ENCODE measurements around the gene GDA. TPM values are rescaled to one million over a fixed set of nuclear protein-coding genes. Genes with fewer than 3 reads are reported as not detected.

GDA gene
- total RNA-seq = 0.32 TPM
- long read RNA-seq = 0 reads

- DNase-seq (ENCODE audit: low spot score) = peak; percentile 90
These were observed at the start of gene GDA for GRCh38 chr9:72149231-72149975. GDA (plus strand) TSS chr9:72149440; CDS start chr9:72149560, 120 bp downstream.

- DNase-seq (ENCODE audit: low spot score) = no peak
These were observed 46.7 kb upstream of the GDA start for GRCh38 chr9:72102520-72102919.

GRCh38 chr9:72113056-72113455, 36.2 kb upstream of the GDA start:
- no peak for DNase-seq (ENCODE audit: low spot score)

- no peak for DNase-seq (ENCODE audit: low spot score)
These were observed 29.4 kb upstream of the GDA start for GRCh38 chr9:72119853-72120252.

- no peak for DNase-seq (ENCODE audit: low spot score)
These were observed 24.3 kb upstream of the GDA start for GRCh38 chr9:72124947-72125346.

- no peak for DNase-seq (ENCODE audit: low spot score)
These were observed 21.5 kb upstream of the GDA start for GRCh38 chr9:72127753-72128152.

- DNase-seq (ENCODE audit: low spot score) = no peak
These were observed 20.7 kb upstream of the GDA start for GRCh38 chr9:72128526-72128925.

- no peak for DNase-seq (ENCODE audit: low spot score)
These were observed 19.7 kb upstream of the GDA start for GRCh38 chr9:72129271-72130156.

- DNase-seq (ENCODE audit: low spot score) = no peak
These were observed 18.9 kb upstream of the GDA start for GRCh38 chr9:72130321-72130720.

- no peak for DNase-seq (ENCODE audit: low spot score)
These were observed 18.0 kb upstream of the GDA start for GRCh38 chr9:72131206-72131605.

GRCh38 chr9:72132052-72132451, 17.2 kb upstream of the GDA start:
- no peak for DNase-seq (ENCODE audit: low spot score)

GRCh38 chr9:72133365-72134035, 15.7 kb upstream of the GDA start:
- DNase-seq (ENCODE audit: low spot score) = no peak

- no peak for DNase-seq (ENCODE audit: low spot score)
These were observed 14.4 kb upstream of the GDA start for GRCh38 chr9:72134801-72135200.

GRCh38 chr9:72137697-72138365, 11.4 kb upstream of the GDA start:
- no peak for DNase-seq (ENCODE audit: low spot score)

- DNase-seq (ENCODE audit: low spot score) = no peak
These were observed 10.0 kb upstream of the GDA start for GRCh38 chr9:72139226-72139625.

GRCh38 chr9:72140586-72140985, 8.7 kb upstream of the GDA start:
- DNase-seq (ENCODE audit: low spot score) = no peak

GRCh38 chr9:72141484-72141883, 7.8 kb upstream of the GDA start:
- no peak for DNase-seq (ENCODE audit: low spot score)

- no peak for DNase-seq (ENCODE audit: low spot score)
These were observed 4.3 kb upstream of the GDA start for GRCh38 chr9:72144756-72145492.

- DNase-seq (ENCODE audit: low spot score) = no peak
These were observed 3.3 kb upstream of the GDA start for GRCh38 chr9:72145733-72146505.

- no peak for DNase-seq (ENCODE audit: low spot score)
These were observed 1.6 kb upstream of the GDA start for GRCh38 chr9:72147676-72148075.
